K562 (cell line): ENCODE data around the gene C1QBP. TPM values are rescaled to one million over a fixed set of nuclear protein-coding genes. Genes with fewer than 3 reads are reported as not detected.
A peak's percentile ranks its signal among the peaks of the same experiment; 100 is the strongest.

Source experiments
- ATF1 ChIP-seq, 2 experiments: fragments of 450-650 bp in 1 of 2; IDR thresholded peaks; 2 replicates each; pipeline ENCODE4 v1.6.1; 2016; ENCODE audit warnings: missing compliant biosample characterization in 1 of 2, missing genetic modification characterization in 1 of 2
- DACH1 ChIP-seq: fragments of 450-650 bp; IDR thresholded peaks from 2 replicates; pipeline ENCODE4 v1.6.1; 2018; ENCODE audit not compliant: partially characterized antibody
- E2F4 ChIP-seq: sonication (generic); formaldehyde crosslinking; IDR thresholded peaks from 2 replicates; pipeline ENCODE4 v1.8.0; 2022; ENCODE audit warnings: mild to moderate bottlenecking, low read depth, missing genetic modification reagents
- ESRRA ChIP-seq: fragments of 450-650 bp; IDR thresholded peaks from 2 replicates; pipeline ENCODE4 v1.6.1; 2014; ENCODE audit warnings: low read depth, mild to moderate bottlenecking, moderate library complexity, borderline replicate concordance
- ETS1 ChIP-seq: conservative IDR thresholded peaks from 2 replicates; pipeline ENCODE4 v1.6.1; 2011; ENCODE audit warnings: low read depth, mild to moderate bottlenecking, low read length; ENCODE audit not compliant: control insufficient read depth
- FOXJ2 ChIP-seq: fragments of 200-800 bp; sonication (Bioruptor generic); IDR thresholded peaks from 2 replicates; pipeline ENCODE4 v1.6.1; 2016; ENCODE audit warnings: missing genetic modification characterization, missing compliant biosample characterization
- HDAC1 ChIP-seq, 2 experiments: fragments of 450-650 bp; IDR thresholded peaks; 2 replicates each; pipeline ENCODE4 v1.6.1; 2016 to 2017; ENCODE audit warnings: inconsistent platforms in 1 of 2, mild to moderate bottlenecking in 1 of 2, moderate library complexity in 1 of 2
- HMGN3 ChIP-seq: IDR thresholded peaks from 2 replicates; pipeline ENCODE4 v1.6.1; 2011; ENCODE audit warnings: borderline replicate concordance, low read depth, mild to moderate bottlenecking, mixed read lengths, low read length; ENCODE audit not compliant: insufficient read length; ENCODE audit errors: extremely low read depth
- KAT2B ChIP-seq: IDR thresholded peaks from one replicate; pipeline ENCODE4 v1.6.1; 2012; ENCODE audit warnings: low read depth, mild to moderate bottlenecking, control low read depth, inconsistent platforms, low read length, moderate library complexity
- MAZ ChIP-seq, 2 experiments: fragments of 450-650 bp in 1 of 2; sonication (generic) in 1 of 2; formaldehyde crosslinking; IDR thresholded peaks in 1 of 2; conservative IDR thresholded peaks in 1 of 2; 2 replicates each; pipeline versions ENCODE4 v1.4.0 to v1.5.0; 2020; ENCODE audit warnings: mild to moderate bottlenecking in 1 of 2, missing genetic modification reagents in 1 of 2
- MCM7 ChIP-seq, 2 experiments: fragments of 450-650 bp; IDR thresholded peaks; 2 replicates each; pipeline ENCODE4 v1.6.1; 2016 to 2018
- NBN ChIP-seq: fragments of 450-650 bp; IDR thresholded peaks from 2 replicates; pipeline ENCODE4 v1.6.1; 2016; ENCODE audit warnings: low read depth, mild to moderate bottlenecking
- NFRKB ChIP-seq: fragments of 450-650 bp; IDR thresholded peaks from 2 replicates; pipeline ENCODE4 v1.6.1; 2016; ENCODE audit warnings: low read depth
- SLC30A9 ChIP-seq: fragments of 250-450 bp; sonication (Bioruptor Pico); IDR thresholded peaks from 2 replicates; pipeline ENCODE4 v1.8.0; 2022; ENCODE audit warnings: mild to moderate bottlenecking, moderate library complexity
- TCFL5 ChIP-seq: fragments of 250-450 bp; sonication (Bioruptor Pico); conservative IDR thresholded peaks from 2 replicates; pipeline ENCODE4 v1.6.1; 2021; ENCODE audit warnings: mild to moderate bottlenecking, moderate library complexity, matching md5 sums
- TFAM ChIP-seq: fragments of 250-450 bp; sonication (Bioruptor Pico); conservative IDR thresholded peaks from 2 replicates; pipeline ENCODE4 v1.5.0; 2021; ENCODE audit warnings: mild to moderate bottlenecking, moderate library complexity
- TFE3 ChIP-seq: fragments of 450-650 bp; formaldehyde crosslinking; IDR thresholded peaks from 2 replicates; pipeline ENCODE4 v1.4.0; 2020; ENCODE audit warnings: mild to moderate bottlenecking, mixed read lengths
- ZBTB17 ChIP-seq: fragments of 450-650 bp; formaldehyde crosslinking; IDR thresholded peaks from 2 replicates; pipeline ENCODE4 v1.4.0; 2020; ENCODE audit warnings: mild to moderate bottlenecking
- ZNF175 ChIP-seq: fragments of 200-800 bp; sonication (Bioruptor generic); IDR thresholded peaks from 2 replicates; pipeline ENCODE4 v1.6.1; 2016; ENCODE audit warnings: low read depth, mild to moderate bottlenecking, missing genetic modification characterization, missing compliant biosample characterization
- ZNF253 ChIP-seq: fragments of 250-450 bp; sonication (Bioruptor Pico); conservative IDR thresholded peaks from 2 replicates; pipeline ENCODE4 v1.6.1; 2021; ENCODE audit warnings: mild to moderate bottlenecking
- ZNF316 ChIP-seq: fragments of 450-650 bp; IDR thresholded peaks from 2 replicates; pipeline ENCODE4 v1.6.1; 2016
- ZNF584 ChIP-seq: fragments of 200-800 bp; sonication (Bioruptor generic); IDR thresholded peaks from 2 replicates; pipeline ENCODE4 v1.6.1; 2016; ENCODE audit warnings: low read depth, mild to moderate bottlenecking, missing genetic modification characterization, missing compliant biosample characterization
- polyA plus RNA-seq, 8 experiments: library from polyadenylated mRNA; depleted of rRNA in 4 of 8; stranded (reverse) in 5 of 8; unstranded in 3 of 8; fragments of >200 nt; fragmentation: Nextera tagmentation in 2 of 8; fragmentation: Illumina TruSeq in 1 of 8; extraction: Ambion mirVana in 2 of 8; extraction: Trizol in 1 of 8; gene quantifications; 2 replicates each; pipeline versions ENCODE4 v1.2.1 to v1.2.3, GENCODE V29; 2011 to 2014; ENCODE audit warnings: inconsistent platforms in 1 of 8, missing spikeins in 1 of 8
- total RNA-seq, 7 experiments: library from RNA; depleted of rRNA in 6 of 7; stranded (reverse); fragments of >200 nt in 6 of 7; fragmentation: Illumina TruSeq in 2 of 7; extraction: Trizol in 2 of 7; gene quantifications; 2 replicates each; pipeline versions ENCODE4 v1.2.1 to v1.2.3, GENCODE V29; 2011 to 2021; ENCODE audit warnings: low replicate concordance in 1 of 7
- TF ChIP-seq, protein P1 (sequence below), 2 experiments: fragments of 450-650 bp; IDR thresholded peaks; 2 replicates each; pipeline ENCODE4 v1.6.1; 2016

Gene C1QBP
- total and polyA plus RNA-seq, 9 of the 15 experiments (the other 6 are each of a cell fraction or from before 2014, with no cell fraction given): 90.7 to 665 (median 414) TPM

GRCh38 chr17:5486206-5487124 lies 47.5 kb upstream of the C1QBP start, which contains the start of gene MIS12 (continued):
- TF ChIP-seq ETS1 (no peak), MAZ (CRISPR knock-in tag; conservative IDR thresholded peaks at IDR 0.05 in 1 of 2, IDR thresholded peaks at IDR 0.05 in 1 of 2) (peak; percentile 48 to 68), ZBTB17 (peak; percentile 50; the same call in 1 of the 2 replicates), NFRKB (peak; percentile 80), NBN (peak; percentile 51; the same call in 1 of the 2 replicates), ZNF584 (CRISPR knock-in tag) (peak; percentile 61; the same call in 1 of the 2 replicates), TCFL5 (no peak), ZNF316 (no peak), TFE3 (CRISPR knock-in tag) (no peak), HMGN3 (peak; percentile 66), ATF1 (CRISPR knock-in tag; IDR thresholded peaks at IDR 0.05) (no peak), ATF1 (tag; IDR thresholded peaks at IDR 0.05) (peak; percentile 94), MCM7 (IDR thresholded peaks at IDR 0.05) (no peak), KAT2B (no peak), ESRRA (peak; percentile 38; the same call in 1 of the 2 replicates), HDAC1 (IDR thresholded peaks at IDR 0.05) (peak in 1 of 2 experiments; percentile 52; a peak in 1 of 4 replicates), SLC30A9 (no peak), TFAM (CRISPR knock-in tag) (no peak), ZNF253 (CRISPR knock-in tag) (no peak), DACH1 (no peak), E2F4 (CRISPR knock-in tag) (peak; percentile 87; the same call in 1 of the 2 replicates), ZNF175 (CRISPR knock-in tag) (no peak), FOXJ2 (tag) (no peak)
- TF ChIP-seq, protein P1, sequence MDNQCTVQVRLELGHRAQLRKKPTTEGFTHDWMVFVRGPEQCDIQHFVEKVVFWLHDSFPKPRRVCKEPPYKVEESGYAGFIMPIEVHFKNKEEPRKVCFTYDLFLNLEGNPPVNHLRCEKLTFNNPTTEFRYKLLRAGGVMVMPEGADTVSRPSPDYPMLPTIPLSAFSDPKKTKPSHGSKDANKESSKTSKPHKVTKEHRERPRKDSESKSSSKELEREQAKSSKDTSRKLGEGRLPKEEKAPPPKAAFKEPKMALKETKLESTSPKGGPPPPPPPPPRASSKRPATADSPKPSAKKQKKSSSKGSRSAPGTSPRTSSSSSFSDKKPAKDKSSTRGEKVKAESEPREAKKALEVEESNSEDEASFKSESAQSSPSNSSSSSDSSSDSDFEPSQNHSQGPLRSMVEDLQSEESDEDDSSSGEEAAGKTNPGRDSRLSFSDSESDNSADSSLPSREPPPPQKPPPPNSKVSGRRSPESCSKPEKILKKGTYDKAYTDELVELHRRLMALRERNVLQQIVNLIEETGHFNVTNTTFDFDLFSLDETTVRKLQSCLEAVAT (IDR thresholded peaks at IDR 0.05): no peak
